ENCODE measurements around the gene S100A4.

DNA sequence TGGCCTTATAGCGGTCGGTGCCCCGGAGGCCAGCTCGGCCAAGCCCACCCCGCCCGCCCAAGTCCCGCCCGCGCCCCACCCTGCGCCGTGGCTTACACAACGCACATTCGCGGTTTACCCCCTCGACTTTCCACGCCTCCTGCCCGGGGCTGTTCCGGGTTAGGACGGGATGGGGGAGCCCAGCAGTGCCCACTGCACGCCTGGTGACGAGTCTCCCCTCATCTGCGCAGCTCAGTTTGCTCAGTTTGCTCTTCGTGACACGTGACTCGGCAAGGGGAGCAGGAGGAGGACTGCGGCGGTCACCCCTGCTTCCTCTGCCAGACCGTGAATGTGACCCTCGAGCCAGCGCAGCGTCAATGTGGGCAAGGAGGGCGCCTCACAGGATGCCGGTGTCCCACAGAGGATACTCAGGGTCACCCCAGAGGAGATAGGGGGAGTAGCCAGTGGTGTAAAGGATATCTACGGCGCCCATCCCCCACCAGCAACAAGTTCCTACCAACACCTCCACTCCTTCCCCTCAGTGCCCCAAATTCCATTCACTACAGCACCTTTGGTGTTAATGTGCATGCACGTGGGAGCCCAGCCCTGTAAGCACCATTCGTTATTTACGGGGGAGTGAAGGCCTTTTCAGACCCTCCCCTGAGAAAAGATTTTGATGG lies 9.5 kb downstream of the S100A4 start:
- peak; percentile 31 for TF ChIP-seq POLR2A (IDR thresholded peaks at IDR 0.05)
- TF ChIP-seq CTCF (IDR thresholded peaks at IDR 0.05): no peak
